GM19193 (cell line): ENCODE data around the gene INPP1.

Experiments used
- POLR2A ChIP-seq: IDR thresholded peaks from 4 replicates; pipeline ENCODE4 v1.6.1; 2011; ENCODE audit not compliant: insufficient read depth, insufficient read length; ENCODE audit errors: extremely low read depth

The INPP1 gene

GRCh38 chr2:190410166-190410565 lies 66.8 kb downstream of the INPP1 start:
- no peak for TF ChIP-seq POLR2A

- no peak for TF ChIP-seq POLR2A
Observed at GRCh38 chr2:190412966-190413365, 69.6 kb downstream of the INPP1 start.

- TF ChIP-seq POLR2A = no peak
Observed at GRCh38 chr2:190413421-190413820, 70.0 kb downstream of the INPP1 start.

GRCh38 chr2:190415251-190415650 lies 71.9 kb downstream of the INPP1 start:
- TF ChIP-seq POLR2A = no peak

GRCh38 chr2:190415794-190416775 lies 72.7 kb downstream of the INPP1 start:
- TF ChIP-seq POLR2A = no peak

- no peak for TF ChIP-seq POLR2A
Observed at GRCh38 chr2:190417045-190417842, 73.9 kb downstream of the INPP1 start.

GRCh38 chr2:190418727-190419126 lies 75.3 kb downstream of the INPP1 start:
- TF ChIP-seq POLR2A = no peak

GRCh38 chr2:190420801-190421200 lies 77.4 kb downstream of the INPP1 start:
- TF ChIP-seq POLR2A = no peak
